Liver (tissue), 3 donors: ENCODE measurements around the gene CD79B.

Source experiments
- CTCF ChIP-seq: fragments of 150-350 bp; IDR thresholded peaks from 2 replicates; pipeline ENCODE4 v1.5.1; 2017; ENCODE audit warnings: improper control_type of control experiment, low read depth, low read length; ENCODE audit not compliant: missing input control
- JUND ChIP-seq, 2 donors: IDR thresholded peaks; 2 replicates each; pipeline ENCODE4 v1.6.1; 2016; ENCODE audit warnings: antibody characterized with exemption in 2 of 2
- TAF1 ChIP-seq: conservative IDR thresholded peaks from 2 replicates; pipeline ENCODE4 v1.6.1; 2016; ENCODE audit warnings: antibody characterized with exemption, mild to moderate bottlenecking
- donor health status: healthy.
- donor health status: healthy.

- TF ChIP-seq CTCF (no peak), TAF1 (no peak), JUND (IDR thresholded peaks at IDR 0.05) (no peak)
Measured at GRCh38 chr17:63933598-63933997, 1.5 kb upstream of the CD79B start.
